ENCODE results near the gene ISM2.
A peak's percentile ranks its signal among the peaks of the same experiment; 100 is the strongest.
"Not testable (repeated sequence)": the region's sequence is repeated elsewhere in the genome, so short reads cannot be mapped to it uniquely, and the experiment has no call there.

ISM2 gene

DNA sequence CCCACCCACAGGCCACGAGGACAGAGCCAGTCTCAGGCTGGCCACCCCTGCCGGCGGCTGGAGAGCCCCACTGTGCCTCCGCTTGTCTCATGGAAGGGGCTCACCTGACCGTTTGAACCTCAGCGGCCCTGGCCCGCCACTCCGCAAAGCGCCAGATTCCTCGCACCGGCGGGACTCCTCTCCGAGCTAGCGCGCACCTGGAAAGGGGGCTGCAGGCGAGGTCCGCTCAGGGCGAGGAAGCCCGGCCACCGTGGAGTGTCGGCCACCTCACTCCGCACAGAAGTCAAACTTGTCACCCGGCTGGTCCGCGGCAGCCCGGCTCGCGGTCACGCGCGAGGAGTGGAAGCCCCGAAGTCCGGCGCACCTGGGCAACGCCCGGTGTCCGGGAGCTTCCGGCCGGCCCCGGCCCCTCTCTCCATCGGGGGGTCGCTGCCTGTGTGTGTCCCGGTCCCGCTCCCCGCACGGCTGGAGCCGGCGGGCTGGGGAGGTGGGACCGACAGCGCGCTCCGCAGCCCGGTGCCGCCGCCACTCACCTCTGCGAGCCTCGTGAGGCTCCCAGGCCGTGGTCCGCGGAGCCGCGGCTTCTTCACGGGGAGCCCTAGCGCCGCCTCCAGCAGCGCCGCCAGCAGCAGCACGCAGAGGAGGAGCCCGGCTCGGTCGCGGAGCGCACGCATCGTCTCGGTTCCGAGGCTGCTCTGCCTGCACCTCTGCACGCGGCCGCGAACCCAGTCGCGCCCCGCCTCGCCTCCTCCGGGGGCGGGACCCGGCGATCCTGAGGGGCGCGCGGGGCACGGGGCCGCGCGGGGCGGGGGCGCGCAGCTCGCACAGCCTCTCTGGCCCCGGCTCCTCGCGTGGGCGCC is at the start of gene ISM2:
ISM2 (minus strand) TSS at position 697 of the 860 bp plus-strand sequence; CDS start at position 674, 23 bp downstream.
- peak; percentile 54 for DNase-seq

DNA sequence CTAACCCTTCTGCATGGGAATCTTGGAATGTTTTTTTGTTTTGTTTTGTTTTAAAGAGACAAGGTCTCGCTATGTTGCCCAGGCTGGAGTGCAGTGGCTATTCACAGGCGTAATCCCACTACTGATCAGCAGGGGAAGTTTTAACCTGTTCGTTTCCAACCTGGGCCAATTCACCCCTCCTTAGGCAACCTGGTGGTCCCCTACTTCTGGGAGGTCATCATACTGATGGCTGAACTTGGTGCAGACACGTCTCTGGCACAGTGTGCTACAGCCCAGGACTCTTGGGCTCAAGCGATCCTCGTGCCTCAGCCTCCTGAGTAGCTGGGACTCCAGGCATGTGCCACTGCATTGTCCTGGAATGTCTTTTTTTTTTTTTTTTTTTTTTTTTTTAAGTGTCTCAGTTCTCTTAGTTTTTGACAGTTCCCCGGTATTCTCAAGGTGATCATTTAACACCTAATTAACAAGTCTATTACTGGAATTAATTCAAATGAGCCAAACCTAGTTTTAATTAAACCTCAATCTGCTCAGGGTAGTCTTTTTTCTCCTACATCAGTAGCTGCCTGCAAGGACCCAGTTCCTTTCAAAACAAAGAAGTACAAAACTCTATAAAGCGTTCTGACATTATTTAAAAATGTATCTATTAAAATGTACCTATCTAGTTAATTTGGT is 49.0 kb upstream of the ISM2 start:
- DNase-seq = no peak

DNA sequence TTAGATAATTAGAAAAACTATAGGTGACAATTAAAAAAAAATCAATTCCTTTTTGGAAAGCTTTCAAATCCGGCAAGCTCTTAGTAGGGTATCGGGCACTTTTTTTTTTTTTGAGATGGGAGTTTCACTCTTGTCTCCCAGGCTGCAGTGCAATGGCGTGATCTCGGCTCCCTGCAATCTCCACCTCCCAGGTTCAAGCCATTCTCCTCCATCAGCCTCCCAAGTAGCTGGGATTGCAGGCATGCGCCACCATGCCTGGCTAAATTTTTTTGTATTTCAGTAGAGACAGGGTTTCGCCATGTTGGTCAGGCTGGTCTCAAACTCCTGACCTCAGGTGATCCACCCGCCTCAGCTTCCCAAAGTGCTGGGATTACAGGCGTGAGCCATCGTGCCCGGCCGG is 46.6 kb upstream of the ISM2 start:
- not testable (repeated sequence) for DNase-seq

DNA sequence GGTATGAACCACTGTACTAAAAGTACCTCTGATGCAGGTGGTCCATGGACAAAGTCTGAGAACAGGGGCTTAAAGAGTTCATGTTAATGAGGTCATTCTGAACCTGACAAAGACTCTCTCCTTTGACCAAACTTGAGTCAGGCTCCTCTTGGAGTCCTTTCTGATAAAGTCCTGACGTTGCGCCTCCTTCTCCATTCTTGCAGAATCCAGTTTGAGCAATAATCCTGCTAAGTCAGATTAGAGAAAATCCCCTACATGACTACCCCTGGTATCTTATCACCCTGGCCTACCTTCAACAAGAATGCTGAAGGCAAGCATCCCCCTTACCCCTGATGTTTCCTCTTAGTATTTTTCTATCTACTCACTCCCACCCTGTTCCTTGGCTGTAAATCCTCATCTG is 46.0 kb upstream of the ISM2 start:
- no peak for DNase-seq

DNA sequence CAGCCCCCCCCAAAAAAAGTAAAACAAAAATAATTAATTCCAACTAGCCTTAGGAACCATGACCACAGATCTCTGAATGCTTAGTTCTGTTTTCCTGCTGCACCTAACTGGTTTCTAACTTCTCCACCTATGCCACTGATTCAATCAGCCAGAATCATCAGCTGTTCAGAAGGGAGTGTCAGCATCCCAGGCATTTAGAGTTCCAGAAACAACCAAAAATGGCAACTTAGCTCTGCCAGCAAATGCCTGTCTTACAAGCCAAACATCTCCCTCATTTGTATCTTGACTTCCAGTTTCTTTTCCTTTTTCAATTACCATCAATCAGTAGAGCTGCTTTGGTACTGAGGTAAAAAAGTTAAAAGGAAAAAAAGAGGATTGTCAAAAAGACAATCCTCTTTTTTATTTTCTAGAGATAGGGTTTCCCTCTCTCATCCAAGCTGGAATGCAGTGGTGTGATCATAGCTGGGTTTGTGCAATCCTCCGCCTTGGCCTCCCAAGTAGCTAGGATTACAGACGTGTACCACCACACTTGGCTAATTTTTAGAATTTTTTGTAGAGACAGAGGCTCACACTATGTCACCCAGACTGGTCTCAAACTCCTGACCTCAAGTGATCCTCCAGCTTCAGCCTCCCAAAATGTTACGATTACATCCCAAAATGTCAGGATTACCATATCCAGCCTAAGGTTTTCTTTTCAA is 45.2 kb upstream of the ISM2 start:
- DNase-seq = no peak

DNA sequence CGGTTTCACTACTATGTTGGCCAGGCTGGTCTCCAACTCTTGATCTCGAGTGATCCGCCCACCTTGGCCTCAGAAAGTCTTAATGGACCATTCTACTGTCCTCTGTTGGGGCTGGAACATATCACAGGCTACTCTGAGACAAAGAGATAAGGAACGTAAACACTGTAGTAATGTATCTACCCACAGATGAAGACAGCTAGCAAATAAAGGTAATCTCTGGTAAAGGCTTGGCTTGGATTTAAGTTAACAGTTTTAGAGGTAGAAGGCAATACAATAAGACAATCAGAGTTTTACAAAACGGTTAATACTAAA is 44.6 kb upstream of the ISM2 start:
- no peak for DNase-seq

DNA sequence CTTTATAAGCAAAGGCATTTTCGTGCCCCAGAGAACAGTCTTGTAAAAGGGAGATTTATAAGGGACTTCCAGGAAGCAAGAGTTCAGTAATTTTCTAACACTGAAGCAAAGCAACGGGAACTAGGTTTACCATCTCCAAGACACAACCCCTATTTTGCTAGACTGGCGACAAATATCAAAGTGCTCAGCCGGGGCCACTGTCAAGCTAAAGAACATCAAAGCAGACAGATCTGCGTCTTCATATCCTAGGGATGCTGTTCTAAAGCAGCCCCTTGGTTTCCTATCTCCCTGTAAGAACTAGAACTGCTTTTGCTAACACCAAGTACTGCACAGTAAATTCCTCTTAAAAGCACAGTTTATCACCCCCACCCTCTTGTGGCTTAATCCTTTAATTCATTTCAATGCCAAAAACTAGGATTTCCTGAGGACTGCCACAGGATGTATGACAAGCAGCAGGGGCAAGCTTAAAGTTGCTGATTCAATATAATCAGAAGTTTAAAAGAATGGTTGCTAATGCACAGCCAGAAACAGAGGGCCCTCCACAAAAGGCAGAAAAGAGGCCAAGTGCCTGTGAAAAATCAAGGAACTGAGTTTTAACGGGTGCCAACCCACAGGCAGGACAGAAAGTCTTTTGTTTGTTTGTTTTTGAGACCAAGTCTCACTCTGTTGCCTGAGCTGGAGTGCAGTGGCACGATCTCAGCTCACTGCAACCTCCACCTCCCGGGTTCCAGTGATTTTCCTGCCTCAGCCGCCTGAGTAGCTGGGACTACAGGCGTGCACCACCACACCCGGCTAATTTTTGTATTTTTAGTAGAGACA is 44.0 kb upstream of the ISM2 start:
- no peak for DNase-seq

DNA sequence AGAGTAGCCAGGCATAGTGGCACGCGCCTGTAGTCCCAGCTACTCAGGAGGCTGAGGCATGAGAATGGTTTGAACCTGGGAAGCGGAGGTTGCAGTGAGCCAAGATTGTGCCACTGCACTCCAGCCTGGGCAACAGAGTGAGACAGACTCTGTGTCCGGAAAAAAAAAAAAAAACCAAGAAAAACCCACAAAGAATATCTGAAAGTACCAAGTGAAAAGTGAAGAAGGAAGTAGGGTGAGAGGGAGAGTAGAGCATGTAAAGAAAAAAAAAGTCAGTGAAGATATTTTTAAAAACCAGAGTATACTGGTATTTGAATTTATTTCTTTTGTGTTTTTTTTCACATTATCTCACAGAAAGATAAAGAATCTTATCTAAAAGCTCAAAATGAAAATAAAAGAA is 43.3 kb upstream of the ISM2 start:
- no peak for DNase-seq

DNA sequence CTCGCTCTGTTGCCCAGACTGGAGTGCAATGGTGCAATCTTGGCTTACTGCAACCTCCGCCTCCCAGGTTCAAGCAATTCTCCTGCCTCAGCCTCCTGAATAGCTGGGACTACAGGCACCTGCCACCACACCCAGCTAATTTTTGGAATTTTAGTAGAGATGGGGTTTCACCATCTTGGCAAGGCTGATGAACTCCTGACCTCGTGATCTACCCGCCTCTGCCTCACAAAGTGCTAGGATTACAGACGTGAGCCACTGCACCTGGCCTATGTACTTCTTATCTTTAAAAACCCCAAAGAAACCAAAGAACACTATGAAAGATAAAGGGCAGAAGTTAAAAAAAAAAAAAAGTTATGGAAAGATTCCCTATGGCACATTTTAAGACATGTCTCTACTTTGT is 38.3 kb upstream of the ISM2 start:
- DNase-seq = not testable (repeated sequence)

DNA sequence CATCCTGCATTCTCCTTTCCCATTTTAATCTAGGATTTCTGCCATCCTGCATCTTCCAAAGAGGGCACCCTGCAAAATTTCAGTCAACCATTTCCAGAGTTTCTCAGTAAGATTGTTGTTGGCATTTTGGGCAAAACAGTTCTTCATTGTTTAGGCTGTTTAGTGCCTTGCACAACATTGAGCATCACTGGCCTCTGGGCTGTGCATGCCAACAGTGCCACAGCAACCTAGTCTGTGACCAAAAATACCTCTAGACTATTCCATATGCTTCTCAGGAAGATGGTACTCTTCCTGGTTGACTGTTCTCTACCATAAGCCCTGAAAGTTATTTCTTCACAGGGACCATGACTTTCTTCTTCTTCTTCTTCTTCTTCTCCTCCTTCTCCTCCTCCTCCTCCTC is 32.5 kb upstream of the ISM2 start:
- DNase-seq = no peak

DNA sequence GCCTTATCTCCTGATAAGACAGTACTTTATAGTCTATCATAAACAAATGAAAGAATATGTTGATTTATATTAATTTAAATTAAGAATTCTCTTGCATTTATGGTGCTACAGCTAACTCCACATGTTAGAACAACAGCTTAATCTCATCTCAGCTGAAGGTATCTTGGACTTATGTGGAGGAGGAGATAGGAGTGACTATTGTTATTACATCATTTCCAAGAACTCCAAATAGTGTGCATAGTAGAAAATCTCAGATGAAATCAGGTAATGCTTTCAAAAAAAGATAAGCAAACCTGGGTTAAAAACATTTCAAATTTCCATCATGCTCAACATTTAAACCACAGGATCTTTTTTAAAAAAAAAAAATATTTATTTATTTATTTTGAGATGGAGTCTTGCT is 31.3 kb upstream of the ISM2 start:
- DNase-seq = no peak

DNA sequence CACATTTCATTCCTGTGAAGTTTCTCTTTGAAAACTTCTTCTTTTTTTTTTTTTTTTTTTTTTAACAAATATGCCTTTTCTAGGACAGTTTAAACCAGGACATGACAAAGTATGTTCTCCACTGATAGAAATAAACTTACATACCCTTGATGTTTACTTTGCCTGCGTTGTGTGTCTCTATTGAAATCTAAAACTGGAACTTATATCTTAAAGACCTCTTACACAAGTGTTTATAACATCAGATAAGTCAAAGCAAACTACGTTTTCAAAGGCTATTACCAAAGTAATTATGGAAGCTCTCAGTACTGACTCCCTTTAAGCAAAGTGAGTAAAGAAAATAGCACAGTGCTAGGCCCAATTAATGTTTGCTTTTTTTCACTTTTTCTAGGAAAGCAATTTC is 30.6 kb upstream of the ISM2 start:
- DNase-seq = no peak

DNA sequence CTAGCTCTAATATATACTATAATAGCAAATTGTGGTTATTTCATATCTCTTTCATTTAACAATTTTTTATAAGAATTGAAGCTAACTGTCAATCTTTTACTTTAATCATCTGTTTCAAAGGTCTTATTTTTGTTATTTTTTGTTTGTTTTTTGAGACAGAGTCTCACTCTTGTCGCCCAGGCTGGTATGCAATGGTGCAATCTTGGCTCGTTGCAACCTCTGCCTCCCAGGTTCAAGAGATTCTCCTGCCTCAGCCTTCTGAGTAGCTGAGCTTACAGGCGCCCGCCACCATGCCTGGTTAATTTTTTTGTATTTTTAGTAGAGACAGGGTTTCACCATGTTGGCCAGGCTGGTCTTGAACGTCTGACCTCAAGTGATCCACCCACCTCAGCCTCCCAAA is 30.1 kb upstream of the ISM2 start:
- DNase-seq = not testable (repeated sequence)

DNA sequence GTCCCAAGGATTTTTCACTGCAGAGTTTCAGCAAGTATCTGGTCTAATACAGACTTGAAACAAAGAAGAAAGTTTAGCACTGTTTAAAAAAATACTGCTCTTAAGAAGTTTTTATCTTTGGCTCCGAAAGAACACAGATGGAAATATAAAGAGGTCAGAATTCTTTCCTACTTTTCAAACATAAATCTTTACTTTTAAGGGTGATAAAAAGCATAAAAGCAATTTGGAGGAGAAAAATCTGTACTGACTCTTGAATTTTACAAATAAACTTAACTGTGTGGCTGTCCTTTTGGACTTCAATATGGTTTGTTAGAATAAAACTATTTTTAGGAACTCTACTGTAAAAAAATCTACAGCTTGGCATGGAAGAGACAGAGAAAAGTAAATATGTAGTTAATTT is 27.6 kb upstream of the ISM2 start:
- DNase-seq = no peak

DNA sequence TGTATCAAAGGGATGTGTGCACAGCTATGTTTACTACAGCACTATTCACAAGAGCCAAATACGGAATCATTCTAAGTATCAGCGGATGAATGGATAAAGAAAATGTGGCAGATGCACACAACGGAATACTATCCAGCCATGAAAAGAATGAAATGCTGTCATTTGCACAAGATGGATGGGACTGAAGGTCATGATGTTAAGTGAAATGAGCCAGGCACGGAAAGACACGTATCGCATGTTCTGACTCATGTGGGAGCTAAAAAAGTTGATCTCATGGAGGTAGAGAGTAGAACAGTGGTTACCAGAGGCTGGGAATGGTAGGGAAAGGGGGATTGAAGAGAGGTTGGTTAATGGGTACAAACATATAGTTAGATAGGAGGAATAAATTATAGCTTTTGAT is 25.9 kb upstream of the ISM2 start:
- no peak for DNase-seq

DNA sequence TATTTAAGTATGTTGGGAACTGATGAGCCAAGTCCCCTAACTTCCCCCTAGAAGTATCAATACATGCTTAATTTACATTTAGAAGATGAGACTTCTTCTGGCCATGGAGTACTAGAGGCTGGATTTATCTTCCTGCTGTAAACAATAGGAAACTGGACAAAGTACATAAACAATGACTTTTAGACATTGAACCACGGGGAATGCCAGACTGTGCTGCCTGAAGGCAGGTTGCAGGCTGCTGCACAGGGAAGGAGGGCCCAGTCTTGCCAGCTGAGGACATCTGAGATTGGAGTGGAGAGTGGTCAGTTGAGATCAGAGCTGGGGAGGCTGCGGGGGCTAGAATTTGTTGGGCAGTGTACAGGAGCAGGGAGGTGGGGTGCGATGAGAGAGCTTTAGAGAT is 24.5 kb upstream of the ISM2 start:
- no peak for DNase-seq

DNA sequence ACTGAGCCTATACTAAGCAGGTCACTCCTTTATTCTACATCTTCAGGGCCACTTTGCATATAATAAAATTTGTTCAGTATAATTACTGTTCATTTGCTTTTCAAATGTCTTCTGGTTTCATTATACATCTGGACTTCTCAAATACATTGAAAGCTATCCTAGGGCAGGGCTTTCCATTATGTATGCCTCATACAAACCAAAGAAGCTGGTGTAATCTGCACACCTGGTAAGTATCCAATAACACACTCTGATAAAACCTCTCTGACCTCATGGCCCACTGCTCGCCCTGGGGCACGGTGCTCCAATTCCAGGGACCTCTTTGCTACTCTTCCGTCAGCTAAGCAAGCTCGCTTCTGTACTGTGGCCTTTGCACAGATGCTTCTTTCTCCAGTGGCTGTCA is 21.9 kb upstream of the ISM2 start:
- DNase-seq = no peak

DNA sequence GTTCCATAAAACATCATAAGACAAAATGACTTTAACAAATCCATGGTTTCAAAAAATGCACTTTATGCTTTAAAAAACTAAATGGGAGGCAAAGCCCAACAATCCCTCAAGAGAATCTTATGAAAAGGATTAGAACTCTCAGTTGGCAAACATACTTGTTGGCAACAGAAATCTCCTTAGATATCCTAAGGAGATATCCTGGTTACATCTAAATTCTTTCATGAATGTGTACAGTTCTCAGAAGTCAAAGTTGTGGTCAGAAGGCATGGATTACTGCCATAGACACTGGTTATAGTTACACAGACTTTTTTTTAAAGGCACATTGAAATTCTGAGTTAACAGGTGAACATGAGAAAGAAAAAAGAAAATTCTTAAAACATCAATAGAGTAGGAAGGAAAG is 17.5 kb upstream of the ISM2 start:
- no peak for DNase-seq

DNA sequence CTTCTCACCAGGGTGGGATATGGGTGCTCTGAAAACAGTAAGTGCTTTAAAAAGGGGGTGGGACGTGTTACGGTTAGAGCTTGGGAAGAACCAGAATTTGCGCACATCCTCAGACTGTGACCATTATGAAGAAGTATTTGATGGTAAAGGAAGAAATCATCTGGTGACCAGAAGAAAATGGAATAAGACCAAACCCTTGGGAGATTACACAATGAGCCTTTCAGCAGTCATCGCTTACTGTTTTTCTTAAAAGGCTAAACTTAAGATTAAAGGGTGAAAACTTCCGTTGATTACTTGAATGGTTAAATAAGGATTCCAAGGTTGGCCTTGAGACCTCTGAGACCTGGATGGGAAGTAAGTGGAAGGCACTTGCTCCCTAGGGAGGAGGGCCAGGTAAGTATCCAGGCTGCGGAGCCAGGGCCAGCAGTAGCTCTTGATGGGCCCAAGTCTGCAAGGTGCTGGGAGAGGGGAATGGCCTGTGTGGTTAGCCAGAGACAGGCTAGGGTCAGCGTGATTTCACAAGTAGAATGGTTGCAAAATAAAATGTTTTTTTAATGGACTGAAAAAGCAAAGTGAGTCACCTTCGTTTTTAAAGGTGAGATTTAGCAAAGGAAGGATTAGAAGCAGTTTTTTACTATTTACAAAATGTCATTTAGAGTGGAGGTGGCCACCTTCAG is 13.0 kb upstream of the ISM2 start:
- no peak for DNase-seq

DNA sequence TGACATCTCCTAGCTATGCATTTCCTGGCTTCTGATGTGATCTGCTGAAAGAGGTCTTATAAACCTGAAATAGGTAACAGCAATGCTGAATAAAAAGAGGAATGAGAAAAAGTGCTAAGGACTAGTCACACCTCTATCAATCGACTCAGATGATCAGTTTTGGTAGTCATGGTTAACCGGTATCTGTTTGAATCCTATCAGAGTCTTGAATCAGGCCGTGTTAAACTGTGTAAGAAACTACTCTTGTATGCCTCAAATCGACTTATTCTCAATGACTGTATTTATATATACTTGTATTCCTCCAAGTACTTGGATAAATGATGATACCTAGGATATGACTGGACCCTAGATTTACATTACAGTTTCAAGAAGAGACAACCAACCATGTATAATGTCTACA is 10.8 kb upstream of the ISM2 start:
- no peak for DNase-seq

DNA sequence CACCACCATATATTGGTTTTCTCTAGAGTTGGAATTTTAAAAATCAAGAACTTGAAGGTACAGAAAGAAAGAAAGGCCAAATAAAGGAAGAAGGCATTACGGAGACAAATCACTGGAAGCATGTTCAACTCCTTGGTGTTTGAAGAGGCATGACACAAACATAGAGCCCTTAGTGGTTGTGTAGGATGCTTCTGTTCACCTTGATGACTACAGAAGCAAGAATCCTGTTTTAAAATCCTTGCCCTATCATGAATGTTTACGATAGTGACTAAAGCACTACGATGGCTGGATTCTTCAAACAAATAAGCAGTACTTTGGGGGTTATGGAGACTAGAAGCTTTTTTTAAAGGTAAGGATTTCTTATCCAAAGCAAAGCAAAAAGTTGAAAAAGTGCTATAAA is 10.3 kb upstream of the ISM2 start:
- no peak for DNase-seq

DNA sequence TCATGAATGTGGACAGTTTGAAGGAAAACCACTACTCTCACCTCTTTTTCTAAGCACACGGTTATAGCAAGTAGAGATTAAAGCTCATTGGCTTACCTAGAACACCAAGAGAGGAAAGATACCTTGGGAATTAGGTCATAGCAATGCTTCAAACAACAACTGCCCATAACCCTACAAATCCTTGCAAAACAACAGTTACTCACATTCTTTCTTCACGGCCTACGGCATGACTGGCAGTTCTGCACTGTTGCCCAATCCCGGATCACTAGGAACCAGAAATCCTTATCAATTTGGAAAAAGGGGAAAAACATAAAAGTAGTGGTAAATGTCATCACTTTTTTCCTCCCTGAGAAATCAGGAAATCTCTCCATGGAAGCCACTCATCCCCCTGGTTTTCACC is 9.6 kb upstream of the ISM2 start:
- DNase-seq = no peak

DNA sequence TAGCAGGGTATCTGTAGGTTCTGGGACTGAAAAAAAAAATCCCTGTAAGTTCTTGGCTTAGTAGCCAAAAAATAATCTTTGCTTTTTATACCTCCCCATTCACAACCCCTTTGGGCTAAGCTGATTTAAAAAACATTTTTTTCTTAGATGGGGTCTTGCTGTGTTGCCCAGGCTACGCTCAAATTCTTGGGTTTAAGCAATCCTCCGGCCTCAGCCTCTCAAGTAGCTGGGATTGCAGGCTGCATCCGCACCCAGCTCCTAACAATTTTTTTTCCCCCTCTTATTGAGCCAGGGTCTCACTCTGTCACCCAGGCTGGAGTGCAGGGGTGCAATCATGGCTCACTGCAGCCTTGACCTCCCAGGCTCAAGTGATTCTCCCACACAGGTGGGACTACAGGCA is 9.1 kb upstream of the ISM2 start:
- no peak for DNase-seq

Data from activated naive CD4-positive, alpha-beta T cell treated with Interleukin-2 at 50 U/mL for 16 hours (primary cell).